Stimulated activated CD4-positive, alpha-beta T cell treated with anti-CD3 and anti-CD28 coated beads, Interleukin-15, amount 100 ng/mL, for 48 hours (primary cell): ENCODE results near the gene RNU2-63P.
"Not testable (repeated sequence)": the region's sequence is repeated elsewhere in the genome, so short reads cannot be mapped to it uniquely, and the experiment has no call there.

Experiments
- DNase-seq, 2 donors: peaks; one replicate each; pipeline ENCODE4 v3.0.0-alpha.2; 2020; ENCODE audit warnings: low read depth in 2 of 2

The RNU2-63P gene

GRCh38 chr2:88028931-88029330, 12.6 kb upstream of the RNU2-63P start:
- no peak for DNase-seq

- DNase-seq, result no peak
Measured at GRCh38 chr2:88027697-88028389, 11.5 kb upstream of the RNU2-63P start.

GRCh38 chr2:88024509-88024908, 8.2 kb upstream of the RNU2-63P start:
- no peak for DNase-seq

- no peak for DNase-seq
Measured at GRCh38 chr2:88022669-88022921, 6.2 kb upstream of the RNU2-63P start.

- no peak for DNase-seq
Measured at GRCh38 chr2:88019985-88020384, 3.6 kb upstream of the RNU2-63P start.

- no peak for DNase-seq
Measured at GRCh38 chr2:88018909-88019308, 2.6 kb upstream of the RNU2-63P start.

- not testable (repeated sequence) for DNase-seq
Measured at GRCh38 chr2:88018077-88018805, 1.9 kb upstream of the RNU2-63P start.

- not testable (repeated sequence) for DNase-seq
Measured at GRCh38 chr2:88017780-88018038, 1.4 kb upstream of the RNU2-63P start.

- DNase-seq, result peak in 1 of 2 donors; percentile 52
Measured at GRCh38 chr2:88016960-88017779, 823 bp upstream of the RNU2-63P start.

- no peak for DNase-seq
Measured at GRCh38 chr2:88011011-88011410, 5.3 kb downstream of the RNU2-63P start.

GRCh38 chr2:88010136-88010535, 6.2 kb downstream of the RNU2-63P start:
- DNase-seq, result no peak

- DNase-seq, result no peak
Measured at GRCh38 chr2:88006912-88007439, 9.4 kb downstream of the RNU2-63P start.

- DNase-seq, result no peak
Measured at GRCh38 chr2:88005776-88006175, 10.6 kb downstream of the RNU2-63P start.

- DNase-seq, result no peak
Measured at GRCh38 chr2:88003074-88003755, 13.1 kb downstream of the RNU2-63P start.

- DNase-seq, result no peak
Measured at GRCh38 chr2:88002359-88002707, 14.0 kb downstream of the RNU2-63P start.

- DNase-seq, result not testable (repeated sequence)
Measured at GRCh38 chr2:88000474-88000873, 15.9 kb downstream of the RNU2-63P start.

- no peak for DNase-seq
Measured at GRCh38 chr2:87996570-87996969, 19.8 kb downstream of the RNU2-63P start.

- no peak for DNase-seq
Measured at GRCh38 chr2:87995756-87996155, 20.6 kb downstream of the RNU2-63P start.

GRCh38 chr2:87994304-87994850, 22.0 kb downstream of the RNU2-63P start:
- DNase-seq, result not testable (repeated sequence)

- not testable (repeated sequence) for DNase-seq
Measured at GRCh38 chr2:87992569-87992968, 23.8 kb downstream of the RNU2-63P start.

- DNase-seq, result not testable (repeated sequence)
Measured at GRCh38 chr2:87987473-87987872, 28.9 kb downstream of the RNU2-63P start.

GRCh38 chr2:87985902-87986301, 30.4 kb downstream of the RNU2-63P start:
- DNase-seq, result not testable (repeated sequence)
